Measurements from ENCODE around the gene CFLAR.

Gene CFLAR

GRCh38 chr2:201223089-201224073 lies 107.4 kb downstream of the CFLAR start:
- Mint-ChIP-seq H3K27me3 (no peaks in the 10 kb centered on the region), H3K4me3 (peak overlapping the region; percentile 21), H3K36me3 (ENCODE audit: low read depth) (peaks cover 4% of the 10 kb centered on the region), H3K4me1 (ENCODE audit: low read depth) (peaks cover 43% of the 10 kb centered on the region), H3K9me3 (no peaks in the 10 kb centered on the region), H3K27ac (peak overlapping the region; percentile 37)
